Measurements from ENCODE around the gene MYB.

DNA sequence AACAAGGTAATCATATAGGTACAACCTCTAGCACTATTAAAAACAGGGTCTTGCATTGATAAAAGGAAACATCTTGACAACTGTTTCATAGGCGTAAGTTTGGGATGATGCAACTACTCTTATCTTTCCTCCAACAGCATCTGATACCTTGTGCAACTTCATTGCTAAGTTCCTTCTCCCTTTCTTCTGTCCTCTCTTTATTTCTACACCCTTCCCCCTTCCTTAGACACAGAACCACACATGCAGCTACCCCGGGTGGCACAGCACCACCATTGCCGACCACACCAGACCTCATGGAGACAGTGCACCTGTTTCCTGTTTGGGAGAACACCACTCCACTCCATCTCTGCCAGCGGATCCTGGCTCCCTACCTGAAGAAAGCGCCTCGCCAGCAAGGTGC is 14.4 kb downstream of the MYB start:
- TF ChIP-seq, protein P1, sequence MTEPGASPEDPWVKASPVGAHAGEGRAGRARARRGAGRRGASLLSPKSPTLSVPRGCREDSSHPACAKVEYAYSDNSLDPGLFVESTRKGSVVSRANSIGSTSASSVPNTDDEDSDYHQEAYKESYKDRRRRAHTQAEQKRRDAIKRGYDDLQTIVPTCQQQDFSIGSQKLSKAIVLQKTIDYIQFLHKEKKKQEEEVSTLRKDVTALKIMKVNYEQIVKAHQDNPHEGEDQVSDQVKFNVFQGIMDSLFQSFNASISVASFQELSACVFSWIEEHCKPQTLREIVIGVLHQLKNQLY (CRISPR knock-in tag; IDR thresholded peaks at IDR 0.05) = no peak
- TF ChIP-seq, protein P2, sequence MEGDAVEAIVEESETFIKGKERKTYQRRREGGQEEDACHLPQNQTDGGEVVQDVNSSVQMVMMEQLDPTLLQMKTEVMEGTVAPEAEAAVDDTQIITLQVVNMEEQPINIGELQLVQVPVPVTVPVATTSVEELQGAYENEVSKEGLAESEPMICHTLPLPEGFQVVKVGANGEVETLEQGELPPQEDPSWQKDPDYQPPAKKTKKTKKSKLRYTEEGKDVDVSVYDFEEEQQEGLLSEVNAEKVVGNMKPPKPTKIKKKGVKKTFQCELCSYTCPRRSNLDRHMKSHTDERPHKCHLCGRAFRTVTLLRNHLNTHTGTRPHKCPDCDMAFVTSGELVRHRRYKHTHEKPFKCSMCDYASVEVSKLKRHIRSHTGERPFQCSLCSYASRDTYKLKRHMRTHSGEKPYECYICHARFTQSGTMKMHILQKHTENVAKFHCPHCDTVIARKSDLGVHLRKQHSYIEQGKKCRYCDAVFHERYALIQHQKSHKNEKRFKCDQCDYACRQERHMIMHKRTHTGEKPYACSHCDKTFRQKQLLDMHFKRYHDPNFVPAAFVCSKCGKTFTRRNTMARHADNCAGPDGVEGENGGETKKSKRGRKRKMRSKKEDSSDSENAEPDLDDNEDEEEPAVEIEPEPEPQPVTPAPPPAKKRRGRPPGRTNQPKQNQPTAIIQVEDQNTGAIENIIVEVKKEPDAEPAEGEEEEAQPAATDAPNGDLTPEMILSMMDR (CRISPR knock-in tag; IDR thresholded peaks at IDR 0.05) = no peak
- no peak for TF ChIP-seq MTA1 (CRISPR knock-in tag; IDR thresholded peaks at IDR 0.05; ENCODE audit: borderline replicate concordance)
- no peak for TF ChIP-seq EZH2 (conservative IDR thresholded peaks at IDR 0.05; ENCODE audit: low read depth, low read length)
- TF ChIP-seq ZNF652 (CRISPR knock-in tag; IDR thresholded peaks at IDR 0.05; ENCODE audit: borderline replicate concordance, low read depth) = no peak
- TF ChIP-seq FOXM1 (CRISPR knock-in tag; IDR thresholded peaks at IDR 0.05) = no peak
